Spleen (tissue), 7 donors: Measurements from ENCODE around the gene ALAS2.

Experiments used
- CTCF ChIP-seq, 11 experiments: fragments of 200-600 bp in 7 of 11; fragments of 450-650 bp in 4 of 11; sonication (generic) in 4 of 11; IDR thresholded peaks in 8 of 11; conservative IDR thresholded peaks in 3 of 11; 1 replicate in 7 of 11; 2 replicates in 4 of 11; pipeline versions ENCODE4 v1.4.0 to v1.8.0; 2016 to 2021; ENCODE audit warnings: antibody characterized with exemption in 11 of 11, inconsistent platforms in 4 of 11, mild to moderate bottlenecking in 1 of 11
- POLR2A ChIP-seq, 3 donors: fragments of 450-650 bp; IDR thresholded peaks; one replicate each; pipeline ENCODE4 v1.5.1; 2017; ENCODE audit warnings: antibody characterized with exemption in 3 of 3, mild to moderate bottlenecking in 1 of 3
- POLR2AphosphoS5 ChIP-seq, 3 donors: sonication (generic); formaldehyde crosslinking; IDR thresholded peaks; one replicate each; pipeline ENCODE4 v1.5.1; 2017; ENCODE audit warnings: antibody characterized with exemption in 3 of 3
- donor health status: DM: no; HTN: no; CAD: no; lungs with moderate emphysema.
- donor health status: DM: no; HTN: no; CAD: no.
- donor health status: DM: no; HTN: no; CAD: no.

- TF ChIP-seq CTCF (IDR thresholded peaks at IDR 0.05 in 8 of 11, conservative IDR thresholded peaks at IDR 0.05 in 3 of 11) (no peak), POLR2AphosphoS5 (IDR thresholded peaks at IDR 0.05) (no peak), POLR2A (IDR thresholded peaks at IDR 0.05) (no peak)
Observed at GRCh38 chrX:55030271-55031205, at the start of gene ALAS2.
